Right atrium auricular region (tissue), 2 donors: ENCODE results near the gene GTSE1. TPM values are rescaled to one million over a fixed set of nuclear protein-coding genes. Genes with fewer than 3 reads are reported as not detected.

Source experiments
- DNase-seq: peaks from one replicate; pipeline ENCODE4 v3.0.0-alpha.2; 2019; ENCODE audit warnings: low spot score
- H3K27ac ChIP-seq, 2 donors: fragments of 200-600 bp; sonication (generic); 1 replicate in 1 of 2; 2 replicates in 1 of 2; pipeline ENCODE4 v1.5.1; 2016 to 2019
- H3K27me3 ChIP-seq, 2 donors: fragments of 200-600 bp; sonication (generic); one replicate each; pipeline versions ENCODE4 v1.5.1 to v1.6.0; 2017 to 2019
- H3K36me3 ChIP-seq: fragments of 200-600 bp; sonication (generic); one replicate; pipeline ENCODE4 v1.5.1; 2016
- H3K4me1 ChIP-seq, 2 donors: fragments of 200-600 bp; sonication (generic); one replicate each; pipeline versions ENCODE4 v1.5.1 to v1.6.0; 2017 to 2019
- H3K4me3 ChIP-seq, 2 donors: fragments of 200-600 bp; sonication (generic); 1 replicate in 1 of 2; 2 replicates in 1 of 2; pipeline ENCODE4 v1.5.1; 2017 to 2019; ENCODE audit warnings: mild to moderate bottlenecking in 1 of 2, moderate library complexity in 1 of 2
- H3K9me3 ChIP-seq, 2 donors: fragments of 200-600 bp; sonication (generic); one replicate each; pipeline ENCODE4 v1.5.1; 2019
- total RNA-seq, 2 donors: library from RNA; depleted of rRNA; stranded (reverse); fragments of >200 nt; gene quantifications; one replicate each; pipeline ENCODE4 v1.1.0, GENCODE V29; 2016
- TF ChIP-seq, protein P1 (sequence below), 2 donors: fragments of 200-600 bp; sonication (generic); IDR thresholded peaks; one replicate each; pipeline ENCODE4 v1.5.1; 2019; ENCODE audit warnings: antibody characterized with exemption in 2 of 2

GTSE1 gene
- total RNA-seq, 2 donors from 2014 or later, result 0.16 to 0.63 TPM

DNA sequence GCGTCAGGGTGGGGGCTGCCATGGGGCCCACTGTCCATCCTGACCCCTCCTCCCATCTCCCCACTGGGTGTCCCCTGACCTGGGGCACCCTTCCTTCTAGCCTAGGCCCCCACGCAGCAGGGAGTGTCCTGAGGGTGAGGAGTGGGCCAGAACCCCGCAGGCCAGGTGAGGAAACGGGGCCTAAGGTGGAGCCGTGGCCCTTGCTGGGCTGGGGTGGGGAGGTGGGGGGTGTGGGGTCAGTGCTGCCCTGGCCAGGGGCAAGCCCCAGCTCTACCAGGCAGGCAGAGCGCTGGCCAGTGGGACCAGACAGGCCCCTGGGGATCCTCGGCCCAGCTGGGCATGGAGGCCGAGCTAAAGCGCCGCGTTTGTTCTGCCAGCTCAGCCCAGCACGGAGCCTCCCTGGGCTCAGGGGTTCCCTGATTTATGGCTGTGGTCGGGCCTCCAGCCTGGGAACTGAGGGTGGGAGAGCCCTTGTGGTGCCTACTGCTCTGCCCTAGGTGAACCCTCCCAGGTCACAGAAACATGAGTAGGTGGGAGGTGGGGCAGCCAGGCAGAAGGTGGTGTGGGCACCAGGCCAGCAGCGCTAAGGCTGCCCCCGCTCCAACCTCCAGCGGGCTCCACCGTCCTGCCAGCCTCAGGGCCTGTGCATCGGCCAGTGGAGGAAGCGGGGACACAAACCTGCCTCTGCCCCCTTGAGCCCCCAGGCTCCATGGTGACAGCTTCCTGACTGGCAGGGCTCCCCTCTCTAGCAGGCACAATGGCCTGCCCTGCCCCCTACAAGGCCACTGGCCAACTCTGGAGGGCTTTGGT is 61.2 kb downstream of the GTSE1 start:
- DNase-seq, result no peak
- H3K27ac ChIP-seq, result no peak overlapping the region
- TF ChIP-seq, protein P1, sequence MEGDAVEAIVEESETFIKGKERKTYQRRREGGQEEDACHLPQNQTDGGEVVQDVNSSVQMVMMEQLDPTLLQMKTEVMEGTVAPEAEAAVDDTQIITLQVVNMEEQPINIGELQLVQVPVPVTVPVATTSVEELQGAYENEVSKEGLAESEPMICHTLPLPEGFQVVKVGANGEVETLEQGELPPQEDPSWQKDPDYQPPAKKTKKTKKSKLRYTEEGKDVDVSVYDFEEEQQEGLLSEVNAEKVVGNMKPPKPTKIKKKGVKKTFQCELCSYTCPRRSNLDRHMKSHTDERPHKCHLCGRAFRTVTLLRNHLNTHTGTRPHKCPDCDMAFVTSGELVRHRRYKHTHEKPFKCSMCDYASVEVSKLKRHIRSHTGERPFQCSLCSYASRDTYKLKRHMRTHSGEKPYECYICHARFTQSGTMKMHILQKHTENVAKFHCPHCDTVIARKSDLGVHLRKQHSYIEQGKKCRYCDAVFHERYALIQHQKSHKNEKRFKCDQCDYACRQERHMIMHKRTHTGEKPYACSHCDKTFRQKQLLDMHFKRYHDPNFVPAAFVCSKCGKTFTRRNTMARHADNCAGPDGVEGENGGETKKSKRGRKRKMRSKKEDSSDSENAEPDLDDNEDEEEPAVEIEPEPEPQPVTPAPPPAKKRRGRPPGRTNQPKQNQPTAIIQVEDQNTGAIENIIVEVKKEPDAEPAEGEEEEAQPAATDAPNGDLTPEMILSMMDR (IDR thresholded peaks at IDR 0.05), result no peak
- no peaks in the 10 kb centered on the region for H3K27me3 ChIP-seq
- H3K36me3 ChIP-seq, result peaks cover 46% of the 10 kb centered on the region
- H3K4me3 ChIP-seq, result no peak overlapping the region
- peaks cover 0 to 24% of the 10 kb centered on the region in 2 donors for H3K4me1 ChIP-seq
- no peaks in the 10 kb centered on the region for H3K9me3 ChIP-seq

DNA sequence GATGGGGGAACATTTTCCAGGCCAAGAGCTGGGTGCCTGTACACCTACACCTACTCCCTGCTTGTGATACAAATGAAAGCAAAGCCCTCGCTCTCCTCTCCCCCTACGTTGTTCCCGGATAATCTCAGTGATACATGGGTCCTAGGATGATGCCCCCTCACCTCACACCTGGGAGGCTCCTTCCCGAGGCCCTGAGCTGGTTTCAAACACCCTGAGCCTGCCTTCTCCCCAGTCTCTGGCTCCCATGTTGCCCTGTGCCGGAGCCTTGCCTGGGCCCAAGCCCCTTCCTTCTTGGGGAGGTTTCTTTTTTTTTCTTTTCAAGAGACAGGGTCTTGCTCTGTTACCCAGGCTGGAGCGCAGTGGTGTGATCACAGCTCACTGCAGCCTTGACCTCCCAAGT is 62.1 kb downstream of the GTSE1 start:
- Histone ChIP-seq H3K4me3 (no peak overlapping the region), H3K36me3 (peaks cover 37% of the 10 kb centered on the region), H3K4me1 (peaks cover 0 to 16% of the 10 kb centered on the region in 2 donors), H3K27ac (no peak overlapping the region), H3K9me3 (no peaks in the 10 kb centered on the region), H3K27me3 (no peaks in the 10 kb centered on the region)
- no peak for DNase-seq
- TF ChIP-seq, protein P1 (IDR thresholded peaks at IDR 0.05), result no peak

DNA sequence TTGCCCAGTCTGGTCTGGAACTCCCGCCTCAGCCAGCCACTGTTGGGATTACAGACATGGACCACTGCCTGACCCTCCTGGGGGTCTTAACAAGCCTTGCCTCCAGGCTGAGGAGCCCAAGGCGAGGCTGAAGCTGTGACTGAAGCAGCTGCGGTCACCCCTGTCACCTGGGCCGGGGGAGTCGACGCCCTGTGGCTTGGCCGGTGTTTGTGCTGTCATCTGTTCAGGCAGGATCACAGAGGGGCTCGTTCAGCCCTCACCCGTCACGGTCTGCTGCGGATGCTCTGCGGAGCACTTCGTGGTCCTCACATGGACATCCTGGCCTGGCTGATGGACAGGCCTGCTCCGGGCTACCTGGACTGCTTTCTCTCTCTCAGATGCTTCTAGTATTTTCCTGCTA is 62.7 kb downstream of the GTSE1 start:
- no peak for DNase-seq
- peaks cover 31% of the 10 kb centered on the region for H3K36me3 ChIP-seq
- TF ChIP-seq, protein P1 (IDR thresholded peaks at IDR 0.05), result no peak
- peaks cover 0 to 10% of the 10 kb centered on the region in 2 donors for H3K4me1 ChIP-seq
- no peaks in the 10 kb centered on the region for H3K9me3 ChIP-seq
- no peak overlapping the region for H3K4me3 ChIP-seq
- no peak overlapping the region for H3K27ac ChIP-seq
- no peaks in the 10 kb centered on the region for H3K27me3 ChIP-seq

DNA sequence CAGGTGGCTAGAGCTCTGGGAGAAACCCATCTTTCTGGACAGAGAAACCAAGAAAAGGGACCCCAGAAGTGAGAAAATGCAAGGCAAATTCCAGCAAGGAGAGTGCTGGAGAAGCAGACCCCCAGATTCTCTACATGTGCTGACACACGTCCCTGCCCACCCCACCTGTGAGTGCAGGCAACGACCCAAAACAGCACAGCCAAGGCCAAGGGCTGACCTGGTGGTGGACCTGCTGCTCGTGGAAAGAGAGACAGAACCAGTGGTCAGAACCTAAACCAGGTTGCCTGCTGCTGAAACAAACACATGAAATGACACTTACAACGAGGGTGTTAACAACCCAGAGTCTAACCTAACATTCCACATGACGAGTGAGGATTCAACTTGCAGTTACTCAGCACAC is 63.4 kb downstream of the GTSE1 start:
- Histone ChIP-seq H3K27ac (no peak overlapping the region), H3K4me3 (no peak overlapping the region), H3K27me3 (no peaks in the 10 kb centered on the region), H3K9me3 (no peaks in the 10 kb centered on the region), H3K4me1 (peaks cover 0 to 2% of the 10 kb centered on the region in 2 donors), H3K36me3 (peaks cover 24% of the 10 kb centered on the region)
- TF ChIP-seq, protein P1 (IDR thresholded peaks at IDR 0.05), result no peak
- DNase-seq, result no peak

DNA sequence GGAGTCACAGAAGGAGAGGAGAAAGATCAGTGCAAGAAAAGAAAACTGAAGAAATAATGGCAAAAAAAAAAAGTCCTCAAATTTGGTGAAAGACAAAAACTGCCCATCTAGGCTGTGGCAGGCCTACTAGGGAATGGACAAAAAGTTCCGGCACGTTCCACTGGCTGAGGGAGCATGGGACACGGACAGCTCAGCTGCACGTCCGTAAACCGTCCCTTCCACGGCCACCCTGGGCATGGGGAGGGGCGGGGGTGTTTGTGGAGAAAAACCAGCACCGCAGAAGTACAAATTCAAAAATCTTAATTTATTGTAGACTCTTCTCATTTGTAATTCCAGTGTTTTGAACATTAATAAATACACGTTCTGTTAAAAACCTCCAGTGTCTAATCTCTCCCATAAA is 64.2 kb downstream of the GTSE1 start:
- H3K4me1 ChIP-seq, result no peaks in the 10 kb centered on the region
- H3K36me3 ChIP-seq, result peaks cover 16% of the 10 kb centered on the region
- no peaks in the 10 kb centered on the region for H3K27me3 ChIP-seq
- TF ChIP-seq, protein P1 (IDR thresholded peaks at IDR 0.05), result no peak
- no peak overlapping the region for H3K27ac ChIP-seq
- no peak overlapping the region for H3K4me3 ChIP-seq
- H3K9me3 ChIP-seq, result no peaks in the 10 kb centered on the region
- no peak for DNase-seq

DNA sequence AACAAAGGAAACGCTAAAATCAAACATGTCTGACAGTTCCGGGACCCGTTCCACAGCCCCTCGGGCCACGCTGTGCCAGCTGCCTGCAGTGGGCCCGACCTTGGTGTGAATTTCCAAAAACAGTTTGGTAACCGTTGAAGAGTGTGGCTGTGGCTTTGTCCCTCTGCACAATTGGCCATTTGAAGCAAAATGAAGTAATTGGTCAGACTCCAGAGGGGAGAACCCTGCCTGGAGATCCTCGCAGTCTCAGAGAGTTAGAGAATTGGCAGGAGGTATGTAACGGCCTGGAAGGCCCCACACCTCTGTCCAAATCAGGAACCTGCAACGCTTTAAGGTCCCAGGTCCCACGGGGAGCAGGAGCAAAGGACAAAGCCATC is 65.1 kb downstream of the GTSE1 start:
- H3K27me3 ChIP-seq, result no peaks in the 10 kb centered on the region
- no peak for DNase-seq
- TF ChIP-seq, protein P1 (IDR thresholded peaks at IDR 0.05), result no peak
- H3K36me3 ChIP-seq, result peaks cover 7% of the 10 kb centered on the region
- no peak overlapping the region for H3K4me3 ChIP-seq
- no peaks in the 10 kb centered on the region for H3K9me3 ChIP-seq
- H3K27ac ChIP-seq, result no peak overlapping the region
- no peaks in the 10 kb centered on the region for H3K4me1 ChIP-seq
